ENCODE results near the gene PIEZO2. TPM values are rescaled to one million over a fixed set of nuclear protein-coding genes. Genes with fewer than 3 reads are reported as not detected.

Gene PIEZO2
- total and polyA plus RNA-seq, 10 donors, result 0.42 to 13.0 (median 8.0) TPM

GRCh38 chr18:10953672-10954071 is 195.7 kb downstream of the PIEZO2 start:
- DNase-seq, result no peak
- Histone ChIP-seq H3K36me3 (no peaks in the 10 kb centered on the region), H3K4me3 (no peak overlapping the region), H3K9me3 (no peaks in the 10 kb centered on the region), H3K4me1 (no peaks in the 10 kb centered on the region), H3K27ac (no peak overlapping the region), H3K27me3 (replicated peaks in 1 of 7) (peaks cover 0 to 4% (median 0%) of the 10 kb centered on the region in 7 donors)
- TF ChIP-seq POLR2AphosphoS5 (IDR thresholded peaks at IDR 0.05) (no peak), CTCF (IDR thresholded peaks at IDR 0.05 in 8 of 11, conservative IDR thresholded peaks at IDR 0.05 in 3 of 11) (no peak), POLR2A (IDR thresholded peaks at IDR 0.05) (no peak)
- 67 to 82% (median 75%) methylated on average over 5 of the region's 5 CpGs for WGBS, 5 donors
- intact Hi-C loops (cut with DNase I; ENCODE audit: low total_unique reads), result no loop called here

GRCh38 chr18:10951631-10952544 is 197.5 kb downstream of the PIEZO2 start:
- Histone ChIP-seq H3K4me1 (no peaks in the 10 kb centered on the region), H3K9me3 (peaks cover 0 to 7% (median 5%) of the 10 kb centered on the region in 8 donors), H3K27me3 (replicated peaks in 1 of 7) (peaks cover 0 to 4% (median 0%) of the 10 kb centered on the region in 7 donors), H3K36me3 (no peaks in the 10 kb centered on the region), H3K27ac (no peak overlapping the region), H3K4me3 (no peak overlapping the region)
- intact Hi-C loops (cut with DNase I; ENCODE audit: low total_unique reads), result no loop called here
- no peak for DNase-seq
- 79 to 100% (median 91%) methylated on average over 1 of the region's 1 CpG for WGBS, 5 donors
- no peak for TF ChIP-seq POLR2A (IDR thresholded peaks at IDR 0.05)
- TF ChIP-seq POLR2AphosphoS5 (IDR thresholded peaks at IDR 0.05), result no peak
- no peak for TF ChIP-seq CTCF (IDR thresholded peaks at IDR 0.05 in 8 of 11, conservative IDR thresholded peaks at IDR 0.05 in 3 of 11)

GRCh38 chr18:10950876-10951630 is 198.3 kb downstream of the PIEZO2 start:
- no peaks in the 10 kb centered on the region for H3K36me3 ChIP-seq
- no peaks in the 10 kb centered on the region for H3K4me1 ChIP-seq
- intact Hi-C loops (cut with DNase I; ENCODE audit: low total_unique reads), result no loop called here
- H3K4me3 ChIP-seq, result no peak overlapping the region
- peaks cover 0 to 4% (median 0%) of the 10 kb centered on the region in 7 donors for H3K27me3 ChIP-seq (replicated peaks in 1 of 7)
- 81 to 87% (median 85%) methylated on average over 8 of the region's 8 CpGs for WGBS, 5 donors
- DNase-seq, result no peak
- TF ChIP-seq POLR2AphosphoS5 (IDR thresholded peaks at IDR 0.05) (no peak), CTCF (IDR thresholded peaks at IDR 0.05 in 8 of 11, conservative IDR thresholded peaks at IDR 0.05 in 3 of 11) (no peak), POLR2A (IDR thresholded peaks at IDR 0.05) (no peak)
- peaks cover 0 to 15% (median 13%) of the 10 kb centered on the region in 8 donors for H3K9me3 ChIP-seq
- H3K27ac ChIP-seq, result no peak overlapping the region

All from spleen (tissue), 11 donors.